ENCODE measurements around the gene NSUN7. TPM values are rescaled to one million over a fixed set of nuclear protein-coding genes. Genes with fewer than 3 reads are reported as not detected.

The NSUN7 gene
- total and polyA plus RNA-seq, 2 donors (not counting 1 experiment from before 2014, with no cell fraction given): 0.33 TPM; not detected in 1

- Histone ChIP-seq H3K79me2 (ENCODE audit: control insufficient read depth, insufficient read depth, low read length) (no peaks in the 10 kb centered on the region), H3K27me3 (ENCODE audit: control insufficient read depth, insufficient read depth, low read length) (peaks cover 3% of the 10 kb centered on the region), H3K4me1 (ENCODE audit: control insufficient read depth, extremely low read depth, insufficient read depth, low read length) (no peaks in the 10 kb centered on the region), H3K27ac (ENCODE audit: insufficient read depth, low read length) (no peak overlapping the region), H3K9ac (ENCODE audit: insufficient read depth, low read length) (no peak overlapping the region), H3K9me3 (ENCODE audit: control insufficient read depth, insufficient read depth, low read depth, low read length) (no peaks in the 10 kb centered on the region), H3K4me3 (replicated peaks in 1 of 4; ENCODE audit: control extremely low read depth in 1 of 4, insufficient read depth in 1 of 4, low read depth in 3 of 4, low read length in 4 of 4) (no peak overlapping the region), H4K20me1 (ENCODE audit: control insufficient read depth, extremely low read depth, insufficient read depth, low read length) (no peaks in the 10 kb centered on the region), H3K4me2 (ENCODE audit: extremely low read depth, insufficient read depth, low read length) (no peak overlapping the region), H2AFZ (ENCODE audit: low read length) (no peak overlapping the region), H3K36me3 (ENCODE audit: control insufficient read depth, insufficient read depth, low read length) (no peaks in the 10 kb centered on the region)
- DNase-seq (ENCODE audit: low read depth in 2 of 2): no peak
- TF ChIP-seq CTCF (conservative IDR thresholded peaks at IDR 0.05 in 1 of 2, IDR thresholded peaks at IDR 0.05 in 1 of 2; ENCODE audit: low read depth in 1 of 2, low read length in 2 of 2): no peak
- TF ChIP-seq EZH2 (IDR thresholded peaks at IDR 0.05; ENCODE audit: low read length, missing control alignments): no peak
Measured at GRCh38 chr4:40713798-40714197, 36.0 kb upstream of the NSUN7 start.

GRCh38 chr4:40718586-40718985, 31.2 kb upstream of the NSUN7 start:
- no peaks in the 10 kb centered on the region for H3K9me3 ChIP-seq (ENCODE audit: control insufficient read depth, insufficient read depth, low read depth, low read length)
- H2AFZ ChIP-seq (ENCODE audit: low read length): no peak overlapping the region
- H3K4me3 ChIP-seq (replicated peaks in 1 of 4; ENCODE audit: control extremely low read depth in 1 of 4, insufficient read depth in 1 of 4, low read depth in 3 of 4, low read length in 4 of 4): no peak overlapping the region
- no peak overlapping the region for H3K27ac ChIP-seq (ENCODE audit: insufficient read depth, low read length)
- DNase-seq (ENCODE audit: low read depth in 2 of 2): no peak
- H4K20me1 ChIP-seq (ENCODE audit: control insufficient read depth, extremely low read depth, insufficient read depth, low read length): no peaks in the 10 kb centered on the region
- H3K36me3 ChIP-seq (ENCODE audit: control insufficient read depth, insufficient read depth, low read length): no peaks in the 10 kb centered on the region
- H3K4me2 ChIP-seq (ENCODE audit: extremely low read depth, insufficient read depth, low read length): no peak overlapping the region
- TF ChIP-seq EZH2 (IDR thresholded peaks at IDR 0.05; ENCODE audit: low read length, missing control alignments): no peak
- TF ChIP-seq CTCF (conservative IDR thresholded peaks at IDR 0.05 in 1 of 2, IDR thresholded peaks at IDR 0.05 in 1 of 2; ENCODE audit: low read depth in 1 of 2, low read length in 2 of 2): no peak
- H3K9ac ChIP-seq (ENCODE audit: insufficient read depth, low read length): no peak overlapping the region
- H3K4me1 ChIP-seq (ENCODE audit: control insufficient read depth, extremely low read depth, insufficient read depth, low read length): no peaks in the 10 kb centered on the region
- no peaks in the 10 kb centered on the region for H3K79me2 ChIP-seq (ENCODE audit: control insufficient read depth, insufficient read depth, low read length)
- no peaks in the 10 kb centered on the region for H3K27me3 ChIP-seq (ENCODE audit: control insufficient read depth, insufficient read depth, low read length)

GRCh38 chr4:40719008-40719623, 30.6 kb upstream of the NSUN7 start:
- peak; percentile 66 for DNase-seq (ENCODE audit: low read depth in 2 of 2)
- H3K9me3 ChIP-seq (ENCODE audit: control insufficient read depth, insufficient read depth, low read depth, low read length): no peaks in the 10 kb centered on the region
- no peak overlapping the region for H3K9ac ChIP-seq (ENCODE audit: insufficient read depth, low read length)
- no peak overlapping the region for H3K4me3 ChIP-seq (replicated peaks in 1 of 4; ENCODE audit: control extremely low read depth in 1 of 4, insufficient read depth in 1 of 4, low read depth in 3 of 4, low read length in 4 of 4)
- no peak overlapping the region for H2AFZ ChIP-seq (ENCODE audit: low read length)
- no peaks in the 10 kb centered on the region for H3K36me3 ChIP-seq (ENCODE audit: control insufficient read depth, insufficient read depth, low read length)
- H3K27ac ChIP-seq (ENCODE audit: insufficient read depth, low read length): no peak overlapping the region
- no peaks in the 10 kb centered on the region for H4K20me1 ChIP-seq (ENCODE audit: control insufficient read depth, extremely low read depth, insufficient read depth, low read length)
- TF ChIP-seq EZH2 (IDR thresholded peaks at IDR 0.05; ENCODE audit: low read length, missing control alignments) (no peak), CTCF (conservative IDR thresholded peaks at IDR 0.05 in 1 of 2, IDR thresholded peaks at IDR 0.05 in 1 of 2; ENCODE audit: low read depth in 1 of 2, low read length in 2 of 2) (peak; percentile 47 to 67)
- no peaks in the 10 kb centered on the region for H3K79me2 ChIP-seq (ENCODE audit: control insufficient read depth, insufficient read depth, low read length)
- no peak overlapping the region for H3K4me2 ChIP-seq (ENCODE audit: extremely low read depth, insufficient read depth, low read length)
- H3K4me1 ChIP-seq (ENCODE audit: control insufficient read depth, extremely low read depth, insufficient read depth, low read length): no peaks in the 10 kb centered on the region
- no peaks in the 10 kb centered on the region for H3K27me3 ChIP-seq (ENCODE audit: control insufficient read depth, insufficient read depth, low read length)

Measured in fibroblast of lung (primary cell).